GM19193 (cell line): ENCODE results near the gene CTDSPL.

Experiments used
- POLR2A ChIP-seq: IDR thresholded peaks from 4 replicates; pipeline ENCODE4 v1.6.1; 2011; ENCODE audit not compliant: insufficient read depth, insufficient read length; ENCODE audit errors: extremely low read depth

CTDSPL gene

GRCh38 chr3:38003817-38004414 is 142.2 kb downstream of the CTDSPL start:
- TF ChIP-seq POLR2A: no peak

- TF ChIP-seq POLR2A: no peak
Observed at GRCh38 chr3:38004415-38005075, 142.9 kb downstream of the CTDSPL start.

DNA sequence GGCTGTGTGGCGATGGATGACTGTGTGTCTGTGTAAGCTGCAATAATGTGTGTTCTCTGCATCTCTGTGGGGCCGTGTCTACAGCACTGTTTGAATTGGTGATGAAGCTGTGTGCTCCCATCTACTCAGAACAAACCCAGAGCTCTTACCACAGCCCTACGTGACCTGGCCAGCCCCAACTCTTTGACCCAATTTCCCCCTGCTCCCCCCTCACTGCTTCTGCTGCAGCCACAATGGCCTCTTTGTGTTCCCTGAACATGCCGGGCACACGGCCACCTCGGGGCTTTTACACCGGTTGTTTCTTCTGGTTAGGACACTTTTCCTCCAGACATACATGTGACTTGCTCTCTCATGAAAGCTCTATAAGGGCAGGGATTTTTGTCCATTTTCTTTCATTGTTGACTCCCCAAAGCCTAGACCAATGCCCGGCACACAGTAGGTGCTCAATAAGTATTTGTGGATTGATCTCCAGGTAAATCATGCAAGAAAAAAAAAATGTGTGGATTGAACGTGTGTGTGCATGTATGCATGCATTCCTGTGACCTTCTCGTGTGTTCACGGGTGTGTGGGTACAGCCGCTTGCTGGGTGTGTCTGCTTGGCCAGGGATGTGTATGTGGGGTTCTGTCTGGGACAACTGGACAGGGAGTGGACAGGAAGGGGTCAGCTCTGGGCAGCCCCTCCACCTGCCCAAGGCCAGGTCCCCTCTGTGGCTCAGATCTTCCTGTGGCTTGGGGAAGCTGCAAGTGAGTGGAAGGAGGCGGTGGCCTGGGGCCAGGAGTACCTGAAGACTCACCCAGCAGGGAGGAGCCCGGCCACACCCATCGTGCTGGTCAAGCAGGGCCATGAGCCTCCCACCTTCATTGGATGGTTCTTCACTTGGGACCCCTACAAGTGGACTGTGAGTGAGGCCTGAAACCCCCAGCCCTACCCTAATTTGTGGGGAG is 143.7 kb downstream of the CTDSPL start:
- no peak for TF ChIP-seq POLR2A

GRCh38 chr3:38006031-38006430 is 144.4 kb downstream of the CTDSPL start:
- TF ChIP-seq POLR2A: no peak

- no peak for TF ChIP-seq POLR2A
Observed at GRCh38 chr3:38006445-38006995, 144.8 kb downstream of the CTDSPL start.

GRCh38 chr3:38007754-38008090 is 146.0 kb downstream of the CTDSPL start:
- no peak for TF ChIP-seq POLR2A

GRCh38 chr3:38008191-38008701 is 146.6 kb downstream of the CTDSPL start:
- no peak for TF ChIP-seq POLR2A

- TF ChIP-seq POLR2A: no peak
Observed at GRCh38 chr3:38008971-38009580, 147.4 kb downstream of the CTDSPL start.

DNA sequence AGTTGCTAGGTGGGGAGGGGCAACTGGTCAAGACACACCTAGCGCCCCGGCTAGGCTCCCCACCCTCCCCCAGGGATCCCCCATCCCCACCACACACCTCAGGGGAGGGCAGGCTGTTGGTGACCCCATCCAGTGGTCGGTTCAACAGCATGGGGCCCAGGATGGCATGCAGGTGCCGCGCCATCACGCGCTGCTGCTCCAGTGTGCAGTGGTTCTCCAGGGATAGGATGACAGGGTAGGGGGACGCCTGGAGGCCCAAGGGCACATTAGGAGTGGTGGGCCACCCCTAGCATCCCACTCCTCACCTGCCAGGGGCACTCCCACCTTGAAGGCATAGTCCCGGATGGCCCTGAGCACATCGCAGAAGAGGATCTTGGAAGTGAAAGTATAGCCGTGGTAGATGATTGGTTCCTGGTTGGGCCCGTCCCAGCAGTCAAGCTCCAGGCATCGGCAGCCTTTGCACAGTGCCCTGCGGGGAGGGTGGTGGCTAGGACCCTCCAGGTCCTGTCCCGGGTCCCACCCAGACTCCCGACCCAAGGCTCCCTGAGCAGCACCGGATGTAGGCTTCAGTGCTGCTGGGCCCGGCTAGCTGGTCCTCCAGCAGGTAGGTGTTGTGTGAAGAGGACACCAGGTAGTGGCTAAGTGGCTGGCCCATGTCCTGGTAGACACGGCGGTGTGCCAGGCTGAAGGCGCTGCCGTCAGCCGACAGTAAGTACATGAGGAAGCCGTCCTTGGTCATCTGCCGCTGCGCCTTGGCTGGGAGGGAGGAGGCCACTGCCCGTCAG is 148.3 kb downstream of the CTDSPL start:
- TF ChIP-seq POLR2A: no peak

DNA sequence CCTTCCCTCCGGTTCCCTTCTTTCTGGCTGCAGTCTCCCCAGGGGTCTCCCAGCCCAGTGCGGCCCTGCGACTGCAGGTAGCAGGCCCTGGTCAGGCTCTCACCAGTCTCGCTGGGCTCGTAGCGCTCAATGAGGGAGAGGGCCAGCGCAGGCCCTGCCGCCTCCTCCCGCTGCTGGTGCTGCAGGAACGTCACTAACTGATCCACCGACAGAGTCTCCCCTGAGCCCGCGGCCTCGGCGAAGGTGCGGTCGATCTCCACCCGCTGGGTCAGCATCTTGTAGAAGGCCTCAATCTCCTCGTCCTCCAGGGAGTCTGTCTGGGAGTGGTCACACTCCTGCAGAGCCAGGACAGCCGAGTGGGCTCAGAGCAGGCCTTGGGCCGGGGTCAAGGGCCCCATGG is 149.4 kb downstream of the CTDSPL start:
- no peak for TF ChIP-seq POLR2A

GRCh38 chr3:38015485-38015884 is 153.8 kb downstream of the CTDSPL start:
- TF ChIP-seq POLR2A: no peak

- TF ChIP-seq POLR2A: no peak
Observed at GRCh38 chr3:38015984-38016383, 154.3 kb downstream of the CTDSPL start.

DNA sequence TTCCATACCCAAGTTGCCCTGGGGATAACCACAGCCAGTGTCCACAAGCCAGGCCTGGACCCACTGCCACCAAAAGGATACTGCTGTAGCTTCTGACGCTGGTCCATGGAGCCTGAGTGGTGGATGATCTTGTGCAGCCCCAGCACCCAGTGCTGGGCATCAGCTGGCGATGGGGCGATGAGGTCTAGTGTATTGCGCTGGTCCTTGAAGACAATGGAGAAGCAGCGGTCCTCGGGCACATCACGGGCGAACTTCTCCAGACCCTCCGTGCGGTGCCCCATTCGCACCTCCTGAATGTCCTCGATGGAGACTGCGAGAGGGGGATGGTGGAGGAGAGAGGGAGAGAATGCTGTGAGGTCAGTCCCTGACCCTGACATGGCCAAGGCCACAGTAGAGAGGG is 154.7 kb downstream of the CTDSPL start:
- TF ChIP-seq POLR2A: no peak

- TF ChIP-seq POLR2A: no peak
Observed at GRCh38 chr3:38016847-38017444, 155.3 kb downstream of the CTDSPL start.
